D721Med (cell line): Measurements from ENCODE around the gene PLEK2.
"Not testable (repeated sequence)": the region's sequence is repeated elsewhere in the genome, so short reads cannot be mapped to it uniquely, and the experiment has no call there.

ENCODE experiments used
- DNase-seq: peaks from one replicate; pipeline ENCODE4 v3.0.0; 2011; ENCODE audit warnings: low spot score; ENCODE audit not compliant: insufficient read length
- FAIRE-seq: peaks from 2 replicates; lab custom pipeline; 2011; peaks lifted over from hg19 to GRCh38; lab: Jason Lieb, UNC
- CTCF ChIP-seq: IDR thresholded peaks from 2 replicates; pipeline ENCODE4 v1.5.1; 2012; ENCODE audit warnings: mild to moderate bottlenecking, control low read depth; ENCODE audit not compliant: insufficient read depth; ENCODE audit errors: missing control alignments

PLEK2 gene

GRCh38 chr14:67358924-67359774 is 52.8 kb downstream of the PLEK2 start:
- TF ChIP-seq CTCF, result no peak
- DNase-seq (no peak), FAIRE-seq (no peak)

- FAIRE-seq (no peak), DNase-seq (no peak)
- no peak for TF ChIP-seq CTCF
Observed at GRCh38 chr14:67357969-67358354, 54.0 kb downstream of the PLEK2 start.

- TF ChIP-seq CTCF, result no peak
- no peak for DNase-seq
- FAIRE-seq, result no peak
Observed at GRCh38 chr14:67357186-67357968, 54.6 kb downstream of the PLEK2 start.

- FAIRE-seq (no peak), DNase-seq (no peak)
- TF ChIP-seq CTCF, result no peak
Observed at GRCh38 chr14:67352055-67352454, 59.9 kb downstream of the PLEK2 start.

DNA sequence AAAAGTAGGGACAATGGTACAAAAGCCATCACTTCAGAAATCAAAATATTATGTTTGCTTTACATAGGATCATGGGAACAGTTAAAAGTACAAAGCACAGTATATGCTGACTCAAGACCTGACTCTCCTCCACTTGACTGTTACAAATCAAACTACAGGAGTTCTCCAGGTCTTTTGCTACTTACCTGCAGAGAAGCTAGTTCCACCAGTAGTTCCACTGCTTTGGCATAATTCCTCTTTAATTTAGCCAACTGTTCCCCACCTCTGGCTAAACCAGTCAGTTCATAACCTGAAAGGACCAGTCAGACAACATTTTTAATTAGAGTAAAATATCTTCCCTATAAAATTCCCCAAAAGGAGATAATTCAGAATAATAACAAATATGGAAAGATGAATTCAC is 66.4 kb downstream of the PLEK2 start:
- no peak for FAIRE-seq
- no peak for TF ChIP-seq CTCF
- DNase-seq, result no peak

GRCh38 chr14:67343601-67344230 is 68.2 kb downstream of the PLEK2 start:
- FAIRE-seq (no peak), DNase-seq (no peak)
- no peak for TF ChIP-seq CTCF

DNA sequence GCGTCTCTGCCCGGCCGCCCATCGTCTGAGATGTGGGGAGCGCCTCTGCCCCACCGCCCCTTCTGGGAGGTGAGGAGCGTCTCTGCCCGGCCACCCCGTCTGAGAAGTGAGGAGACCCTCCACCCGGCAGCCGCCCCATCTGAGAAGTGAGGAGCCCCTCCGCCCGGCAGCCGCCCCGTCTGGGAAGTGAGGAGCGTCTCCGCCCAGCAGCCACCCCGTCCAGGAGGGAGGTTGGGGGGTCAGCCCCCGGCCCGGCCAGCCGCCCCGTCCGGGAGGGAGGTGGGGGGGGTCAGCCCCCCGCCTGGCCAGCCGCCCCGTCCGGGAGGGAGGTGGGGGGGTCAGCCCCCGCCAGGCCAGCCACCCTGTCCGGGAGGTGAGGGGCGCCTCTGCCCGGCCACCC is 70.7 kb downstream of the PLEK2 start:
- FAIRE-seq, DNase-seq: not testable (repeated sequence)
